BE2C (cell line): ENCODE data around the gene DCAF15.
A peak's percentile ranks its signal among the peaks of the same experiment; 100 is the strongest.

Experiments
- DNase-seq: peaks from one replicate; pipeline ENCODE4 v3.0.0-alpha.2; 2020
- H3K27me3 ChIP-seq: fragments of 250-450 bp; sonication (Bioruptor Pico); 2 replicates; pipeline ENCODE4 v1.5.1; 2020; ENCODE audit warnings: mild to moderate bottlenecking
- H3K36me3 ChIP-seq: fragments of 250-450 bp; sonication (Bioruptor Pico); 2 replicates; pipeline ENCODE4 v1.5.1; 2020; ENCODE audit warnings: mild to moderate bottlenecking
- H3K4me1 ChIP-seq: fragments of 250-450 bp; sonication (Bioruptor Pico); 2 replicates; pipeline ENCODE4 v1.5.1; 2020
- H3K4me3 ChIP-seq: 2 replicates; pipeline ENCODE4 v1.5.1; 2011; ENCODE audit warnings: low read depth, low read length
- H3K9me3 ChIP-seq: fragments of 250-450 bp; sonication (Bioruptor Pico); 2 replicates; pipeline ENCODE4 v1.5.1; 2020
- TF ChIP-seq, protein P1 (sequence below): IDR thresholded peaks from 2 replicates; pipeline ENCODE4 v1.5.1; 2012; ENCODE audit warnings: mild to moderate bottlenecking, low read depth, low read length

The DCAF15 gene

DNA sequence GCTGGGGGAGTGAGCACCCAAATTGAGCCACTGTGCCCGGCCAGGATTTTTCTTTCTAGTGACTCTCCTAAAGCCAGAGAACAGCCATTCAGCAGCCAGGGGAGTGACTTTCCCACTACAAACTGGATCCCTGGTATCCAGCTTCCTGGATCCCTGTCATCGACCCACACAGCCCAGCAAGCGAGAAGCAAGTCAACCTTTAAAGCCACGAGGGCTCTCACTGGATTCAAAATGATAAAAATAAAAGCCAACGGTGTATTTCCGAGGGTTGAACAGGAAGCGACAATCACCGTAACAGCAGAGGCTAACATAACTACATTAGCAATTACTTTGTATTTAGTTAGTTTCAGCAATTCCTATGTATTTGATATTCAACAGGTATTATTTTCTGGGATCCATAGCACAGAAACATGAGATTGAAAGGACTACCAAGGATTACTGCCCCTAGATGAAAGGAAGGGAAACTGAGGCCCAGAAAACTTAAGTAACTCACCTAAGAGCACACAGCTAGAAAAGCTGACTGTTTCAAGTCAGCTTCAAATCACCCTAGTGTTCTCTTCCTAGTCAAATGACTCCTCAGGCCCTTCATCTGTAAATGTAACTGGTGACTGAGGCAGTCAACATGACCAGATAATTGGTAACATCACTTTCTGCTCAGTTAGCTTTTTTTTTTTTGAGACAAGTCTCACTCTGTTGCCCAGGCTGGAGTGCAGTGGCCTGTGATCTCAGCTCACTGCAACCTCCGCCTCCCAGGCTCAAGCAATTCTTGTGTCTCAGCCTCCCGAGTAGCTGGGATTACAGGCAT is 51.1 kb downstream of the DCAF15 start:
- Histone ChIP-seq H3K4me1 (no peaks in the 10 kb centered on the region), H3K4me3 (no peak overlapping the region)

DNA sequence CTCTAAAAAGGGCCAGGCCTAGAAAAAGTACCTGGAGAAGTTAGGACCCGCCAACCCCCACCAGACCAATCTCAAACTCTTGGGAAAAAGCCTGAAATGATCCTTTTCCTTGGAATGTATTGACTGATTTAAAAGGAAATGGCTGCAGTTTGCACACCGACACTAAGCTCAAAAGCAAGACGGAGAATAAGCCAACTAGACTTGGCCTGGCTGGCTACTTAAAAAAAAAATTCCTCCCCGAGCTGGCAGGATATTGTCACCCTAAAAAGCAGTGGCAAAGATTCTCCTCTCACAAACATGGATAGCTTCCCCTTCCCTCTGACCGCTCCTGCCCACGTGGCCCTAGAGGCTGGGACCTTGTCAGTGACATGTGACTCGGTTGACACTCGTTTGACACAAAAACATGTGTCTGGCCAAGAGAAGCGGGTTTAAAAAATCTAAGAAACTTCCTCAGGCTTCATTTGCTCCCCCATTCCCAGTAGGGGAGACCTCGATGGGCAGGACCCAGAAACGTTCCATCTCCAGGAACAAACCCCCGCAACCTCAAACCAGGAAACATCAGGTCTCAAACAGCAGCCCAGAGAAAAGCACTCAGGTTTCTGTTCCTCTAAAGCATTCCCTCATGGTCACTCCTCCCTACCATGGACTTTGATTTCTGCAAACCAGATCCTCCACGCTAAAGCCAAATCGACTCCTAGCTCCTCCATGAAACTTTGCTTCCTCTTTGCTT is 52.5 kb downstream of the DCAF15 start:
- TF ChIP-seq, protein P1, sequence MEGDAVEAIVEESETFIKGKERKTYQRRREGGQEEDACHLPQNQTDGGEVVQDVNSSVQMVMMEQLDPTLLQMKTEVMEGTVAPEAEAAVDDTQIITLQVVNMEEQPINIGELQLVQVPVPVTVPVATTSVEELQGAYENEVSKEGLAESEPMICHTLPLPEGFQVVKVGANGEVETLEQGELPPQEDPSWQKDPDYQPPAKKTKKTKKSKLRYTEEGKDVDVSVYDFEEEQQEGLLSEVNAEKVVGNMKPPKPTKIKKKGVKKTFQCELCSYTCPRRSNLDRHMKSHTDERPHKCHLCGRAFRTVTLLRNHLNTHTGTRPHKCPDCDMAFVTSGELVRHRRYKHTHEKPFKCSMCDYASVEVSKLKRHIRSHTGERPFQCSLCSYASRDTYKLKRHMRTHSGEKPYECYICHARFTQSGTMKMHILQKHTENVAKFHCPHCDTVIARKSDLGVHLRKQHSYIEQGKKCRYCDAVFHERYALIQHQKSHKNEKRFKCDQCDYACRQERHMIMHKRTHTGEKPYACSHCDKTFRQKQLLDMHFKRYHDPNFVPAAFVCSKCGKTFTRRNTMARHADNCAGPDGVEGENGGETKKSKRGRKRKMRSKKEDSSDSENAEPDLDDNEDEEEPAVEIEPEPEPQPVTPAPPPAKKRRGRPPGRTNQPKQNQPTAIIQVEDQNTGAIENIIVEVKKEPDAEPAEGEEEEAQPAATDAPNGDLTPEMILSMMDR: no peak
- Histone ChIP-seq H3K4me3 (no peak overlapping the region), H3K27me3 (no peaks in the 10 kb centered on the region), H3K36me3 (no peaks in the 10 kb centered on the region; the same call in 1 of the 2 replicates), H3K4me1 (no peaks in the 10 kb centered on the region), H3K9me3 (no peaks in the 10 kb centered on the region)
- no peak for DNase-seq

More for the DNA sequence above, 51.1 kb downstream of the DCAF15 start:
- no peak for DNase-seq
- Histone ChIP-seq H3K27me3 (no peaks in the 10 kb centered on the region), H3K9me3 (no peaks in the 10 kb centered on the region), H3K36me3 (peaks cover 2% of the 10 kb centered on the region; the same call in 1 of the 2 replicates)
- TF ChIP-seq, protein P1: no peak

DNA sequence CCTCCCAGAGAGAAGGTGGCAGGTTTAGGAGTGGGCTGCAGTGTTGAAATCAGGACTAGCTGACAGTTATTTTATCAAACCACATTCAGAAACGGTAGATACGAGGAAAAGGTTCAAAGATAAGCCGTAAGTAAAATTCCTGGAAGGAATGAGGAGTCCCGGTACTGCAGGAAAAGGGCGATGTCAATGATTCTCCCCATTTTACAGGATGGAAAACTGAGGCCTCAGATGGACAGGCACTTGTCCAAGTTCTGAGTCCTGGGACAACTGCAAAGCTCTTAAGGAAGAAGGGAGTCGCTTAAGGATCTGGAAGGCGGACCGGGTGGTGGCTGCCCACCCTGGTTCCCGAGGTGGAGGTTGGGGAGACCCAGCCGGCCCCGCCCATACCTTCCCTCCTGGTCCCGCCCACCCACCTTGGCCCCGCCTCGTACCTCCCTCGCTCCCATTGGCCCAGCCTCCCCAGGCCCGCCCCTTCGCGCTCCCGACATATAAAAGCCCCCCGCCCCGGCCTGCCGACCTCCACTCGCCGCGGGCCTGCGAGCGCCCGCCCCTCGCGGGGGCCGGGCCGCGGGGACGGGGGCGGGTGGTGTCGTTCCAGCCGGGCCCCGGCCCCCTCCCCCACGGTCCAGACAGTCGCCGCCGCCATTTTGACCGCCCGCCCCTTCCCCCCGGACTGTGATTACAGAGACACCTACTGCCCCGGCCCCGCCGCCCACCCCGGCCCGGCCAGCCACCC is 53.2 kb downstream of the DCAF15 start:
- peak overlapping the region; percentile 82 for H3K4me3 ChIP-seq
- DNase-seq: peak; percentile 94
- H3K4me1 ChIP-seq: no peaks in the 10 kb centered on the region
- H3K36me3 ChIP-seq: no peaks in the 10 kb centered on the region
- H3K27me3 ChIP-seq: no peaks in the 10 kb centered on the region
- TF ChIP-seq, protein P1: no peak
- no peaks in the 10 kb centered on the region for H3K9me3 ChIP-seq

DNA sequence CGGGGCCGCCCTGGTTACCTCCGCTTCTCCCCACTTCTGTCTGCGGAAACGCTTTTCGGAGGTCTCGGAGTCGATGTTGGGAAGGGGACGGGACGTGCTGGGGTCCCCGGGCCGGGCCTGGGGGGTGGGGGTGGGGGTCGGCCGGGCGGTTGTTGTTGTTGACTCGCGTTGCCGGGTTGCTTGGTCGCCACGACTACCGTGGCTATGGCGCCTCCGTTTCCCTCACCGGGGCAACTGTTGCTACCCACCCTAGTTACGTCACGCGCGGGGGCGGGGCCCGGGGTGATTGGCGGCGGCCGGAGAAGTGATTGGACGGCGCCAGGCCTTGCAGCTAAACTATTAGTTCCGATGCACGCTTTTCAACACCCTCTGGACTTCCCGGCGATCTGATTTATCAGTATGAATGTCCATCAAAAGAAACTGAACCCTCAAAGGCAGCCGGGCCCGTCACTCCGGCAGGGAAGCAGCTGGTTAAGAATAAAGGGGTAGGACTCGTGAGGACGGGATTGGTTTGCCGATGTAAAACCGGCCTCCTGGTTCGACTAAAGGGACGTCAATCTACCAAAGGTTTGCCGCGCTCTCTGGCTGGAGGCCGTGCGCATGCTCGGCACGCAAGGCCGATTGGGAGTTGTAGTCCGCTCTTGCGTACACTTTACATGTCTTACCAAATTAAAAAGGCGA is 53.9 kb downstream of the DCAF15 start, which contains the start of gene RFX1:
RFX1 (minus strand) TSS at position 236 of the 681 bp plus-strand sequence. CDS start 12,477 bp downstream, outside the sequence.
- no peaks in the 10 kb centered on the region for H3K27me3 ChIP-seq
- TF ChIP-seq, protein P1: no peak
- DNase-seq: peak; percentile 99
- H3K9me3 ChIP-seq: no peaks in the 10 kb centered on the region
- H3K4me1 ChIP-seq: no peaks in the 10 kb centered on the region
- H3K4me3 ChIP-seq: peak within 1 kb of the TSS; percentile 82
- no peaks in the 10 kb centered on the region for H3K36me3 ChIP-seq

DNA sequence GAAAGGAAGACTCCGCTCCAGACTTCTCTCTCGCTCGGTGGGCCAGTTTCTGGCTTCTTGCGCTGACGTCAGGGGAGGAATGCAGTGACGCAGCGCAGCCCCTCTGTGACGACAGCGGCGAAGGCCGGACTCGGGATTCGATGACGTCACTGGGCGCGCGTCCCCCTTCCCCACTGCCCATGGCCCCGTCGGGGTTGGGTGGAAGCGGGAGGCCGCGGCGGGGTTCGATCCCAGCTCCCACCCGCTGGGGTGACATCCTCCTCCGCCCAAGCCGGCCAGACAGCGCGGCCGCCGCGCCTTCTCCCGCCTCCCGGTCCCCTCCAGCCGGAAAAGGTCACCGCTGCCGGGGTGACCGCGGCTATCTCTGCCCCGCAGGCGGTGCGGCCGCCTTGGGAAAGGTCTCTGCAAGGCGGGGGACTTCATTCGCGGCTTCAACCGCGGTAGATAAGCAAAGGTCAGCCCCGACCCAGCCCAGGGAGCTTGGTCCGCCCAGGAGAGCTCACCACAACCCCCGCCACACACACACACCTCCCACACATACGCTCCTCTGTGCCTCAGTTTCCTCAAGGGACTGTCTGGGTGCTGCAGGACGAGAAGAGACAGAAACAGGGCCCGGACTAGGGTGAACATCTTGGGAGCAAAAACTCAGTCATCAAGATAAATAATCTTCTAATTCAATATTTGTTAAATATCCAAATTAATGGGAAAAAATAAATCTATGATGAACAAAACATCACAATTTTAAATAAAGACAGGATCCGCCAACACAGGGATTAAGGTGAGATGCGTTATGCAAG is 54.7 kb downstream of the DCAF15 start:
- Histone ChIP-seq H3K4me1 (no peaks in the 10 kb centered on the region), H3K36me3 (no peaks in the 10 kb centered on the region), H3K4me3 (peak overlapping the region; percentile 82), H3K27me3 (no peaks in the 10 kb centered on the region), H3K9me3 (no peaks in the 10 kb centered on the region)
- TF ChIP-seq, protein P1: no peak
- DNase-seq: peak; percentile 86
